ENCODE measurements around the gene OR6Y1.

OR6Y1 gene

DNA sequence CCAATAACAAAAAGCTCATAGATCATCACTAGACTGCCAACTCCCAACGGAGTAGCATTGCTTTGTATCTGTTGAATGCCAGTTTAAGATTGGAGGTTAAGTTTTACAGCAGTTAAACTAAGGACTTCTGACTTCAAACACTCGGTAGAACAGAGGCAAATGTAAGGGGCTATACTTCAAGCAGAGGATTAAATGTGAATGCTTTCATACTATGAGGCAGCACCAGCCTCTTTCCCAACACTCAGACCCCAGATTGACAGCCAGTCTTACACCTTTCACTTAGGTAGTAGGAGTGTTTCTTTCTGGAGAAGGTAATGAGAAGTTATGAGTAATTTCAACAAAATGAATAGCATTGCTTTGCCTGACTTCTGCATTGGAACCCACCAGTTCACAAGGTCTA, 59.4 kb downstream of the OR6Y1 start:
- Histone ChIP-seq H2AK5ac (ENCODE audit: low read depth, low read length) (no peak overlapping the region), H2BK120ac (ENCODE audit: low read depth, low read length) (no peak overlapping the region), H3K14ac (ENCODE audit: low read length) (no peak overlapping the region), H3K27me3 (ENCODE audit: control insufficient read depth in 3 of 3, insufficient read depth in 3 of 3, low read depth in 1 of 3, low read length in 3 of 3) (no peaks in the 10 kb centered on the region), H3K36me3 (replicated peaks in 1 of 2; ENCODE audit: control insufficient read depth in 2 of 2, insufficient read depth in 2 of 2, low read length in 2 of 2) (no peaks in the 10 kb centered on the region), H4K91ac (ENCODE audit: low read depth, low read length, poor library complexity) (no peak overlapping the region), H4K8ac (ENCODE audit: low read depth, low read length) (no peak overlapping the region), H3K79me1 (ENCODE audit: low read depth, low read length) (no peaks in the 10 kb centered on the region), H2AFZ (ENCODE audit: low read length) (no peak overlapping the region), H3K9me3 (replicated peaks in 1 of 2; ENCODE audit: control insufficient read depth in 2 of 2, insufficient read depth in 1 of 2, low read depth in 1 of 2, low read length in 2 of 2) (no peaks in the 10 kb centered on the region), H3K23ac (ENCODE audit: low read depth, low read length, poor library complexity) (no peak overlapping the region), H3K4ac (ENCODE audit: low read length) (no peak overlapping the region), H3K9ac (ENCODE audit: low read depth, low read length, poor library complexity) (no peak overlapping the region), H3K27ac (replicated peaks; ENCODE audit: low read length) (no peak overlapping the region), H3K4me1 (ENCODE audit: control insufficient read depth in 2 of 2, insufficient read depth in 1 of 2, low read depth in 1 of 2, low read length in 2 of 2) (no peaks in the 10 kb centered on the region), H2BK15ac (ENCODE audit: low read length) (no peak overlapping the region), H2BK12ac (ENCODE audit: low read length) (no peak overlapping the region), H2BK5ac (ENCODE audit: low read length) (no peak overlapping the region), H3K4me2 (ENCODE audit: insufficient read depth, low read length, poor library complexity, severe bottlenecking) (no peak overlapping the region), H3K4me3 (ENCODE audit: low read length in 2 of 2) (no peak overlapping the region), H3K18ac (ENCODE audit: low read length) (no peak overlapping the region)
- no CpG with 5 or more reads among the region's 2 CpGs for WGBS, 2 donors (ENCODE audit: extremely low coverage in 2 of 2, insufficient read length in 2 of 2, insufficient replicate concordance in 1 of 2)
- DNase-seq (ENCODE audit: low spot score) = no peak
